NCI-H1105 (cell line): ENCODE measurements around the gene TNS3.

Source experiments
- DNase-seq: peaks from one replicate; lab custom pipeline; 2025; lab: John Stamatoyannopoulos, UW

The TNS3 gene

DNA sequence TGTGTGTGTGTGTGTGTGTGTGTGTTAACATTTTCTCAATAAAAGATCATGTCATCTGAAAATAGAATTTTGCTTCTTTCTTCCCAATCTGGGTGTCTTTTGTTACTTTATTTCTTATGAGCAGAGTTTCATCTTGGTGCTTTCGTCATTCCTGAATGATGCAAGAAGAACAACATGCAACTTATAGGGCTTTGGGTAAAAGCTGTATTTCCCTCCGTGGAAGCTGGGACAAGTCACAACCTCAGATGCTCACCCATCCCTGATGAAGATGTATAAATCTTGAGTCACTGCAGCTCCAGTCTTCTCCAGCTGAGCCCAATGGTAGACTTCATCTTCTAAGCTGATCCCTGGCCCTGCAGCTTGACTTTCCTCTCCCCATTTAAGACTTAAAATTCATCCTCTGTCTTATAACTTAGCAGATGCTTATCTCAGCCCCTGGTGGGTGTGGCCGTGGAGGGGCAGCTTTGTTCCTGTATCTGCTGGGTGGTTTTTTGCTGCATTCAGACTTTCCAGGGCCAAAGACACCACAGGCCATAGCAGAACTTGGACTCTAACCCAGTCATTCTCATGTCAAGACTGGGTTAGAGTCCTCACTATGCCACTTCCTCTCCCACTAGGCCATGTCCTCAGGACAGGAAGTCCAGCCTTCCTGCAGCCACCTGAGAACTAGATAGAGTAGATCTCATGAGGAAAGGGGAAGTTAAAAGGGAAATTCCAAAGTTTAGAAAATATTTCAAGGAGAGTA, 356.4 kb downstream of the TNS3 start:
- no peak for DNase-seq
